NCI-H1694 (cell line): Measurements from ENCODE around the gene ENTPD1.
A peak's percentile ranks its signal among the peaks of the same experiment; 100 is the strongest.
"Not testable (repeated sequence)": the region's sequence is repeated elsewhere in the genome, so short reads cannot be mapped to it uniquely, and the experiment has no call there.

Experiments used
- DNase-seq: peaks from one replicate; lab custom pipeline; 2025; lab: John Stamatoyannopoulos, UW

The ENTPD1 gene

DNA sequence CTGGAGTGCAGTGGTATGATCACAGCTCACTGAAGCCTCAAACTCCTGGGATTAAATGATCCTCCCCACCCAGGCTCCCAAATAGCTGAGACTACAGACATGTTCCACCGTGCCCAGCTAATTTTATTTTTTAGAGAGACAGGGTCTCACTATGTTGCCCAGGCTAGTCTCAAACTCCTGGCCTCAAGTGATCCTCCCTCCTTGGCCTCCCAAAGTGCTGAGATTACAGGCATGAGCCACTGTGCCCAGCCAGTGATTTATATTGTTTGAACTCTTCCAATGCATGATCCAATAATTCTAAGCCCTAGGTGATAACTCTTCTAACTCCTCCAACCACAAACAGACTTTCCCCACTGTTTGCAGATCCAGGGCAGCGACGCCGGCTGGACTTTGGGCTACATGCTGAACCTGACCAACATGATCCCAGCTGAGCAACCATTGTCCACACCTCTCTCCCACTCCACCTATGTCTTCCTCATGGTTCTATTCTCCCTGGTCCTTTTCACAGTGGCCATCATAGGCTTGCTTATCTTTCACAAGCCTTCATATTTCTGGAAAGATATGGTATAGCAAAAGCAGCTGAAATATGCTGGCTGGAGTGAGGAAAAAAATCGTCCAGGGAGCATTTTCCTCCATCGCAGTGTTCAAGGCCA, 110.0 kb downstream of the ENTPD1 start:
- DNase-seq = no peak

DNA sequence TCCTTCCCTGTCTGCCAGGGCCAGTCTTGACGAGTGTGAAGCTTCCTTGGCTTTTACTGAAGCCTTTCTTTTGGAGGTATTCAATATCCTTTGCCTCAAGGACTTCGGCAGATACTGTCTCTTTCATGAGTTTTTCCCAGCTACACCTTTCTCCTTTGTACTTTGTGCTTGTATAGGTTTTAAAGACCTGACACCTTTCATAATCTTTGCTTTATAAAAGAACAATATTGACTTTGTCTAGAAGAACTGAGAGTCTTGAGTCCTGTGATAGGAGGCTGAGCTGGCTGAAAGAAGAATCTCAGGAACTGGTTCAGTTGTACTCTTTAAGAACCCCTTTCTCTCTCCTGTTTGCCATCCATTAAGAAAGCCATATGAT, 110.5 kb downstream of the ENTPD1 start:
- DNase-seq = no peak

DNA sequence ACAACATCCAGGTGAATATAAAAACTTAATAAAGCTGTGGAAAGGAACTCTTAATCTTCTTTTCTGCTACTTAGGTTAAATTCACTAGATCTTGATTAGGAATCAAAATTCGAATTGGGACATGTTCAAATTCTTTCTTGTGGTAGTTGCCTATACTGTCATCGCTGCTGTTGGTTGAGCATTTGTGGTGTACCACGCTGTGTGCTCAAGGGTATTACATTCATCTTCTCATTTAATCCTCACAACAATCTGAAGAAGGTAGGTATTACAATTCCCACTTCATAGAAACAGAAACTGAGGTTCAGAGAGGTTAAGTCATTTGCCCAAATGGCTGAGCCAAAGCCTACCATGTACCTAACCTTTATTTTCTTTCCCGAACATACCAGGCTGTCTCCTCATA, 111.9 kb downstream of the ENTPD1 start:
- DNase-seq = no peak

- DNase-seq = no peak
These were observed 116.3 kb downstream of the ENTPD1 start for GRCh38 chr10:95872158-95872711.

GRCh38 chr10:95873139-95873538, 117.2 kb downstream of the ENTPD1 start:
- DNase-seq = no peak

DNA sequence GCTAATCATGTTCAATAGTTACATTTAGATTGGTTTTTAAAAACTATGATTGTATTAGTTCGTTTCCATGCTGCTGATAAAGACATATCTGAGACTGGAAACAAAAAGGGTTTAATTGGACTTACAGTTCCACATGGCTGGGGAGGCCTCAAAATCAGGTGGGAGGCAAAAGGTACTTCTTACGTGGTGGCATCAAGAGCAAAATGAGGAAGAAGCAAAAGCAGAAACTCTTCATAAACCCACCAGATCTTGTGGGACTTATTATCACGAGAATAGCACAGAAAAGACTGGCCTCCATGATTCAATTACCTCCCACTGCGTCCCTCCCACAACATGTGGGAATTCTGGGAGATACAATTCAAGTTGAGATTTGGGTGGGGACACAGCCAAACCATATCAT, 117.7 kb downstream of the ENTPD1 start:
- DNase-seq = no peak

GRCh38 chr10:95874783-95875182, 118.8 kb downstream of the ENTPD1 start:
- not testable (repeated sequence) for DNase-seq

GRCh38 chr10:95876756-95877155, 120.8 kb downstream of the ENTPD1 start:
- no peak for DNase-seq

DNA sequence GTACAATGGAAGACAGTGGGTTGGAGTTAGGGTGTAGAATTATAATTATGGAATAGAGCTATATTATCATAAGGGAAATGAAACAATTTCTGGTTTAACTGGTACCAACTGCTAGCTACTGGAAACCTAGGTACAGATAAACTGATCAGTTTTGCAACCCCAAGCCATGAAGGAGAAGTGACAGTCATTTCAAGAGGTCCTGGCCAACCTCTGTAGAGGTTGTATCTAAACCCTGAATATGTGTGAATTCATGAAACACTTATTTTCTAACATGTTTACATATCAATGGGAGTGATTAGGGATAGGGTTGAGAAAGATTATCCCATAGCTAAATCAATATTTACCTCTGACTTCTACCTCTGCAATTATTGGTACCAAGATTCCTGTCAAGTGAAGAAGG, 121.9 kb downstream of the ENTPD1 start:
- DNase-seq = no peak

DNA sequence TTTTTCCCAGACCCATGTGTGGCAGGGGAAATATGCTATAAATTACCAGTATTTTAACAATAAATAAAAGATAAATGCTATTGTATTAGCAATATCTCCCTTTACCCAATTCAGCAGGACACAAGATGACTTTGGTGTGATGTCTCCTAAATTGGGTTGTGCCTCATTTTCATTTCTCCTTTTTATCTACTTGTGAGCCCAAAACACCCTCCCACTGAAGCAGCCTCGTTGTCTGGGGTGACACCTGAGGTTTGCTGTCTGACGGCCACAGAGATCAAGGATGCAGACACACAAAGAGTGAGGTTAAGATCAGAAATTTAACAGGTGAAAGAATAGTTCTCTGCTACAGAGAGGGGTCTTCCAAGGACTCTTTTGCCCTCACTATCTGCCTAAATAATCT, 124.7 kb downstream of the ENTPD1 start:
- no peak for DNase-seq

GRCh38 chr10:95881316-95881715, 125.4 kb downstream of the ENTPD1 start:
- DNase-seq = no peak

DNA sequence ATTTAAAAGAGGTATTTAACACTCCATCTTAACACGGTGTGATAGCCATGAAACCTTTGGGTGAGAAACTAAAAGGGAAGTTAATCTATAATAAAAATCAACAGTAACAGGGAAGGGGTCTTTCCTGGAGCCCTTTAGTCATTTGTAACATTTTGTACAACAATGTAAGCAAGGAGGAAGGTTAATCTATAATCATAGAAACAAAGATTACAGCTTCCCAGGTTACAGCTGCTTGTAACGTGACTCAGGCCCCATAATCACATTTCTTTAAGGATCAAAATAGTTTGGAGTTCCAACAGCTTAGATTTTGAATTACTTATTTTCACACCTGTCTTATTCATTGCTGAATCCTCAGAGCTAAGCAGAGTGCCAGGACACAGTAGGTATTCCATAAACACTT, 133.9 kb downstream of the ENTPD1 start:
- DNase-seq = no peak

DNA sequence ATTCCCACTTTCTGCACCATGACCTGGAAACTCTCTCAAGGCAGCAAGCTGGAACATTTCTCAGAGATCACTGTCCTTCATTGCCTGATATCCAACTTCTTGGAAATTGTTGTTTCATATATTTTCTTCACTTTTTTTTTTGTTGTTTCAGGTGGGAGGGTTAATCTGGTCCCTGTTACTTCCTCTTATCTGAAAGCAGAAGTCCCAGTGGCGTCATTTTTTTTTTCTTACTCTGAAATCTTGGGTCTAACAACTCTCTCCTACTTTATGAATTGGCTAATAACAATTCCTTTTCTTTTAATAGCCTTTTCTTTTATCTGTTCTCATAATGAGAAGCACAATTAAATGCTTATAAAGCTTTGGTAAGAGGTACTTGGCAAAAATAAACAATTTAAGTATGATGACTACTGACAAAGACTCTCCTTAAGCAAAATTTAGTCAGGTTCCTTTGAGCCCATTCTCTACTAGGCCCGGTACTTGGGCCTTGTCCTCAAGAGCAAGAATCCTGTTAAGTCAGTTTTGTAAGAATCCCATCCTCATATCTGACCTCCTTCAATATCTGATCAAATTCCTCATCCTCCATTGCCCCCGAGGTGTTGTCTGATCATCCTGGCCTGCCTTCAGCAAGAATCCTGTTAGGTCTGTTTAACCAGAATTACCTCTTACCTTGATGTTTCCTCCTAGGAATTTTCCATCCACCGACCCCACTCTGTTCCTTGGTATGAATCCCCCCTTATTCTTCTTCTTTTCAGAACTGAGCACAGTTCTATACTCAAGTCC, 140.3 kb downstream of the ENTPD1 start:
- no peak for DNase-seq

DNA sequence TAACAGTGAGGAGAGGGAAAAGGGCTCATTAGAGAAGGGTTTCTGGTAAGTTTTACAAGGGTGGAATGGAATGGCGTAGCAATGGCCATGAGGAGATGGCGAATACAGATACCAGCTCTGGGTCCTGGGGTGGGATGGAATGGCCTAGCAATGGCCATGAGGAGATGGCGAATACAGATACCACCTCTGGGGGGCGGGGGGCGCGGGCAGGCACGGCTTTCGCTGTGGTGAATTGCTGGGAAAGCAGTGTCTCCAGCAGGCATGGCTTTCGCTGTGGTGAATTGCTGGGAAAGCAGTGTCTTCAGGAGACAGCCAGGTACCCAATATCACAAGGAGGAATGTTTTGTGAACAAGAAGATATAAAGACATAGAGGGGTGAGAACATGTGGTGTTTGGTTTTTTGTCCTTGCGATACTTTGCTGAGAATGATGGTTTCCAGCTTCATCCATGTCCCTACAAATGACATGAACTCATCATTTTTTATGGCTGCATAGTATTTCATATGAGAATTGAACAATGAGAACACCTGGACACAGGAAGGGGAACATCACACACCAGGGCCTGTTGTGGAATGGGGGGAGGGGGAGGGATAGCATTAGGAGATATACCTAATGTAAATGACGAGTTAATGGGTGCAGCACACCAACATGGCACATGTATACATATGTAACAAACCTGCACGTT, 150.1 kb downstream of the ENTPD1 start:
- not testable (repeated sequence) for DNase-seq

GRCh38 chr10:95906677-95907455, 150.9 kb downstream of the ENTPD1 start:
- DNase-seq = peak; percentile 30

GRCh38 chr10:95907456-95908253, 151.7 kb downstream of the ENTPD1 start, which contains the start of gene CC2D2B:
Gene CC2D2B, plus strand, starts transcription at chr10:95907975. Its CDS starts 3,349 bp downstream, at chr10:95911324.
- peak; percentile 44 for DNase-seq

GRCh38 chr10:95908450-95908849, 152.5 kb downstream of the ENTPD1 start:
- DNase-seq = no peak

- no peak for DNase-seq
These were observed 153.6 kb downstream of the ENTPD1 start for GRCh38 chr10:95909561-95909960.

GRCh38 chr10:95916039-95916438, 160.1 kb downstream of the ENTPD1 start:
- not testable (repeated sequence) for DNase-seq
